ENCODE data around the gene ATP8B4.
"Not testable (repeated sequence)": the region's sequence is repeated elsewhere in the genome, so short reads cannot be mapped to it uniquely, and the experiment has no call there.

ATP8B4 gene

DNA sequence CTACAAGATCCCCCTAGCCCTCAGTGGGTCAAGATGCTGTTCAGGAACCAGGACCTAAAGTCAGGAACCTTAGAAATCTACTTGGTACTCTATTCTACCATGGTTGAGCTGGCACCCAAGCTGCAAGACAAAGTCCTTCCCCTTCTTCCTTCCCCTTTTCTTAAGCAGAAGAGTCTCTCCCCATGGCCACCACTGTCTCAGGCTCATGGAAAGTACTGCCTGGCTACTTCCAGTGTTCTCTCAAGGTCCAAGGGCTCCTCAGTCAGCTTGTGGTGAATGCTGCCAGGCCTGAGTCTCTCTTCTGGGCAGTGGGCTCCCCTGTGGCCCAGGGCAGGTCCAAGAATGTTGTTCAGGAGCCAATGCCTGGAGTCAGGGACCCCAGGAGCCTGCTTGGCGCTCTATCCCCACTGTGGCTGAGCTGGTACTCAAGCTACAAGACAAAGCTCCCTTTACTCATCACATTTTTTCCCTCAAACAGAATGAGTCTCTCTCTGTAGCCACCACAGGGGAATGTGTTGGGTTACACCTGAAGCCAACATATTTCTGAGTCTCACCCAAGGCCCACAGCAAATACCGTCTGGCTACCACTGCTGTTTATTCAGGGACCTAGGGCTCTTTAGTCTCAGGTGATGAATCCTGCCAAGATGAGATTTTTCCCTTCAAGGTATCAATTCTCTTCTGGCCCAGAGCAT lies 44.8 kb upstream of the ATP8B4 start:
- H3K4me2 ChIP-seq (ENCODE audit: low read depth, low read length, poor library complexity, severe bottlenecking): no peak overlapping the region
- TF ChIP-seq EZH2phosphoT487 (IDR thresholded peaks at IDR 0.05; ENCODE audit: borderline replicate concordance): no peak
- no peak for TF ChIP-seq CTCF (conservative IDR thresholded peaks at IDR 0.05; ENCODE audit: low read length)
- H3K9ac ChIP-seq (ENCODE audit: low read depth, low read length, poor library complexity, severe bottlenecking): no peak overlapping the region
- H2AFZ ChIP-seq (ENCODE audit: low read length): no peak overlapping the region
- no peaks in the 10 kb centered on the region for H3K79me2 ChIP-seq (ENCODE audit: insufficient read depth, low read length)
- H3K4me3 ChIP-seq (ENCODE audit: low read length, poor library complexity, severe bottlenecking): no peak overlapping the region
- no peaks in the 10 kb centered on the region for H4K20me1 ChIP-seq (ENCODE audit: insufficient read depth, low read length, poor library complexity, severe bottlenecking)
- no peaks in the 10 kb centered on the region for H3K9me3 ChIP-seq (ENCODE audit: insufficient read depth, low read depth, low read length)
- H3K27me3 ChIP-seq (ENCODE audit: insufficient read depth, low read length, poor library complexity, severe bottlenecking): no peaks in the 10 kb centered on the region
- H3K9me2 ChIP-seq (replicated peaks; ENCODE audit: low read depth, low read length): no peaks in the 10 kb centered on the region
- H3F3A ChIP-seq (ENCODE audit: low read depth): no peaks in the 10 kb centered on the region
- H3K36me3 ChIP-seq (ENCODE audit: insufficient read depth, low read length): no peaks in the 10 kb centered on the region
- H3K4me1 ChIP-seq (ENCODE audit: insufficient read depth, low read length, poor library complexity, severe bottlenecking): peaks cover 8% of the 10 kb centered on the region

DNA sequence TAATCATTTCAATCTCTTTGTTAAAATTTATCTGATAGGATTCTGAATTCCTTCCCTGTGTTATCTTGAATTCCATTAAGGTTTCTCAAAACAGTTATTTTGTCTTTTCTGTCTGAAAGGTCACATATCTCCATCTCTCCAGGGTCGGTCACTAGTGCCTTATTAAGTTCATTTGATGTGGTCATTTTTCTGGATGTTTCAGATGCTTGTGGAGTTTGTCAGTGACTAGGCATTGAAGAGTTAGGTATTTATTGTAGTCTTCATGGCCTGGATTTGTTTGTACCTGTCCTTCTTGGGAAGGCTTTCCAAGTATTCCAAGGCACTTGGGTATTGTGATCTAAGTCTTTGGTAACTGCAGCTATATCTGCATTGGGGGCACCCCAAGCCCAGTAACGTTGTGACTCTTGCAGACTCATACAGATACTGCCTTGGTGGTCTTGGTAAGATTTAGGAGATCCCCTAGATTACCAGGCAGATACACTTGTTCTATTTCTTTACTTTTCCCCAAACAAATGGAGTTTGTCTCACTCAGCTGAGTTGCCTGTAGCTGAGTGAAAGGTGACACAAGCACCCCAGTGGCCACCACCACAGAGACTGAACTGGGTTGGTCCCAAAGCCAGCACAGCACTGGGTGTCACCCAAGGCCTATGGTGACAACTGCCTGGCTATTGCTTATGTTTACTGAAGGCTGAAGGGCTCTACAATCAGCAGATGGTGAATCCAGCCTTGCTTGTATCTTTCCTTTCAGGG lies 44.1 kb upstream of the ATP8B4 start:
- no peak overlapping the region for H3K9ac ChIP-seq (ENCODE audit: low read depth, low read length, poor library complexity, severe bottlenecking)
- no peak overlapping the region for H2AFZ ChIP-seq (ENCODE audit: low read length)
- peaks cover 8% of the 10 kb centered on the region for H3K4me1 ChIP-seq (ENCODE audit: insufficient read depth, low read length, poor library complexity, severe bottlenecking)
- no peak for TF ChIP-seq EZH2phosphoT487 (IDR thresholded peaks at IDR 0.05; ENCODE audit: borderline replicate concordance)
- TF ChIP-seq CTCF (conservative IDR thresholded peaks at IDR 0.05; ENCODE audit: low read length): no peak
- H3K27me3 ChIP-seq (ENCODE audit: insufficient read depth, low read length, poor library complexity, severe bottlenecking): no peaks in the 10 kb centered on the region
- no peaks in the 10 kb centered on the region for H3K79me2 ChIP-seq (ENCODE audit: insufficient read depth, low read length)
- H3K4me2 ChIP-seq (ENCODE audit: low read depth, low read length, poor library complexity, severe bottlenecking): no peak overlapping the region
- H3K4me3 ChIP-seq (ENCODE audit: low read length, poor library complexity, severe bottlenecking): no peak overlapping the region
- H3K36me3 ChIP-seq (ENCODE audit: insufficient read depth, low read length): no peaks in the 10 kb centered on the region
- H4K20me1 ChIP-seq (ENCODE audit: insufficient read depth, low read length, poor library complexity, severe bottlenecking): no peaks in the 10 kb centered on the region
- no peaks in the 10 kb centered on the region for H3F3A ChIP-seq (ENCODE audit: low read depth)
- no peaks in the 10 kb centered on the region for H3K9me3 ChIP-seq (ENCODE audit: insufficient read depth, low read depth, low read length)
- H3K9me2 ChIP-seq (replicated peaks; ENCODE audit: low read depth, low read length): no peaks in the 10 kb centered on the region

DNA sequence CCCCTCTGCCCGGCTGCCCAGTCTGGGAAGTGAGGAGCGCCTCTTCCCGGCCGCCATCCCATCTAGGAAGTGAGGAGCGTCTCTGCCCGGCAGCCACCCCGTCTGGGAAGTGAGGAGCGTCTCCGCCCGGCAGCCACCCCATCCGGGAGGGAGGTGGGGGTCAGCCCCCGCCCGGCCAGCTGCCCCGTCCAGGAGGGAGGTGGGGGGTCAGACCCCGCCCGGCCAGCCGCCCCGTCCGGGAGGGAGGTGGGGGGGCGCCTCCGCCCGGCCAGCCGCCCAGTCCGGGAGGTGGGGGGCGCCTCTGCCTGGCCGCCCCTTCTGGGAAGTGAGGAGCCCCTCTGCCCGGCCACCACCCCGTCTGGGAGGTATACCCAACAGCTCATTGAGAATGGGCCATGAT lies 39.2 kb upstream of the ATP8B4 start:
- not testable (repeated sequence) for H3K27me3 ChIP-seq (ENCODE audit: insufficient read depth, low read length, poor library complexity, severe bottlenecking); H3K79me2 ChIP-seq (ENCODE audit: insufficient read depth, low read length); H3K36me3 ChIP-seq (ENCODE audit: insufficient read depth, low read length); H3K9ac ChIP-seq (ENCODE audit: low read depth, low read length, poor library complexity, severe bottlenecking); H3K4me3 ChIP-seq (ENCODE audit: low read length, poor library complexity, severe bottlenecking); H3K4me2 ChIP-seq (ENCODE audit: low read depth, low read length, poor library complexity, severe bottlenecking); H4K20me1 ChIP-seq (ENCODE audit: insufficient read depth, low read length, poor library complexity, severe bottlenecking); H3F3A ChIP-seq (ENCODE audit: low read depth); H2AFZ ChIP-seq (ENCODE audit: low read length); H3K4me1 ChIP-seq (ENCODE audit: insufficient read depth, low read length, poor library complexity, severe bottlenecking); H3K9me3 ChIP-seq (ENCODE audit: insufficient read depth, low read depth, low read length); H3K9me2 ChIP-seq (replicated peaks; ENCODE audit: low read depth, low read length)

All from Loucy (cell line).